Kidney (tissue), 14 donors: Measurements from ENCODE around the gene KCNQ1. TPM values are rescaled to one million over a fixed set of nuclear protein-coding genes. Genes with fewer than 3 reads are reported as not detected.

Source experiments
- DNase-seq, 5 donors: peaks; one replicate each; pipeline ENCODE4 v3.0.0-alpha.2; 2013 to 2020
- FAIRE-seq: peaks from 2 replicates; lab custom pipeline; 2012; peaks lifted over from hg19 to GRCh38; lab: Jason Lieb, UNC
- H3K27ac ChIP-seq, 2 donors: one replicate each; pipeline ENCODE4 v1.7.0; 2013; ENCODE audit warnings: low read depth in 2 of 2, low read length in 2 of 2, inconsistent platforms in 1 of 2
- H3K27me3 ChIP-seq: one replicate; pipeline ENCODE4 v1.7.1; 2013; ENCODE audit warnings: low read length, inconsistent platforms; ENCODE audit not compliant: control insufficient read depth, insufficient read depth
- H3K36me3 ChIP-seq, 3 donors: one replicate each; pipeline versions ENCODE4 v1.7.0 to v1.7.1; 2013; ENCODE audit warnings: low read length in 3 of 3, control low read depth in 1 of 3, inconsistent platforms in 1 of 3; ENCODE audit not compliant: insufficient read depth in 3 of 3, control insufficient read depth in 2 of 3
- H3K4me1 ChIP-seq, 3 donors: one replicate each; pipeline versions ENCODE4 v1.7.0 to v1.7.1; 2013; ENCODE audit warnings: low read length in 3 of 3, inconsistent platforms in 1 of 3, low read depth in 1 of 3; ENCODE audit not compliant: control insufficient read depth in 2 of 3, insufficient read depth in 2 of 3
- H3K4me3 ChIP-seq, 3 donors: one replicate each; pipeline versions ENCODE4 v1.7.0 to v1.8.1; 2013; ENCODE audit warnings: low read length in 3 of 3, control low read depth in 1 of 3, inconsistent platforms in 1 of 3
- H3K9ac ChIP-seq, 3 donors: one replicate each; pipeline versions ENCODE4 v1.7.0 to v1.7.1; 2013; ENCODE audit warnings: low read length in 3 of 3, control low read depth in 1 of 3, inconsistent platforms in 1 of 3
- H3K9me3 ChIP-seq, 3 donors: one replicate each; pipeline versions ENCODE4 v1.7.0 to v1.7.1; 2013; ENCODE audit warnings: low read length in 3 of 3, control low read depth in 1 of 3, inconsistent platforms in 1 of 3; ENCODE audit not compliant: control insufficient read depth in 2 of 3, insufficient read depth in 1 of 3
- CTCF ChIP-seq: IDR thresholded peaks from 3 replicates; pipeline ENCODE4 v1.5.1; 2012; ENCODE audit warnings: mild to moderate bottlenecking, moderate library complexity, borderline replicate concordance; ENCODE audit not compliant: insufficient read depth; ENCODE audit errors: extremely low read depth
- intact Hi-C: fragments of 100-400 bp; cut with DNase I; formaldehyde crosslinking; loops from one replicate; pipeline ENCODE4 v1.11.1; 2022
- polyA plus RNA-seq: library from polyadenylated mRNA; stranded (reverse); fragments of 350-450 nt; fragmentation: Illumina TruSeq; extraction: RNeasy Lipid Tissue Mini Kit (QIAGEN cat#74804); gene quantifications from one replicate; pipeline ENCODE4 v1.2.3, GENCODE V29; 2014; ENCODE audit warnings: low read depth, low replicate concordance; ENCODE audit not compliant: insufficient read depth
- total RNA-seq: library from RNA; stranded (reverse); fragmentation: NEBNext Ultra II Directional; extraction: Animal tissue kit (Norgen Biotek cat#: 25700); gene quantifications from one replicate; pipeline ENCODE4 v1.2.1, GENCODE V29; 2021
- donor health status: control.
- donor health status: control.
- donor health status: control.
- donor health status: control.
- donor health status: control.
- donor health status: DM: yes; HTN: yes; CAD: no.
- donor health status: Normal renal cell carcinoma (clear cell type).

KCNQ1 gene
- total and polyA plus RNA-seq, 2 donors from 2014 or later: 45.5 to 49.4 TPM

- H3K9me3 ChIP-seq: no peaks in the 10 kb centered on the region
- no peak overlapping the region for H3K4me3 ChIP-seq
- no peak overlapping the region for H3K9ac ChIP-seq
- no peaks in the 10 kb centered on the region for H3K36me3 ChIP-seq
- peaks cover 0 to 4% (median 0%) of the 10 kb centered on the region in 3 donors for H3K4me1 ChIP-seq
- H3K27ac ChIP-seq: no peak overlapping the region
- DNase-seq (peak in 1 of 5 donors; percentile 58), FAIRE-seq (no peak)
- intact Hi-C loops: no loop called here
- peaks cover 12% of the 10 kb centered on the region for H3K27me3 ChIP-seq
- no peak for TF ChIP-seq CTCF
These were observed 423.1 kb downstream of the KCNQ1 start for GRCh38 chr11:2867722-2868505.

- Histone ChIP-seq H3K27ac (no peak overlapping the region), H3K36me3 (no peaks in the 10 kb centered on the region), H3K9ac (no peak overlapping the region), H3K9me3 (no peaks in the 10 kb centered on the region), H3K4me1 (peaks cover 0 to 4% (median 0%) of the 10 kb centered on the region in 3 donors), H3K4me3 (no peak overlapping the region), H3K27me3 (peaks cover 12% of the 10 kb centered on the region)
- intact Hi-C loops: no loop called here
- FAIRE-seq (no peak), DNase-seq (peak in 1 of 5 donors; percentile 69)
- no peak for TF ChIP-seq CTCF
These were observed 423.8 kb downstream of the KCNQ1 start for GRCh38 chr11:2868506-2869133.

GRCh38 chr11:2869134-2869526 lies 424.3 kb downstream of the KCNQ1 start:
- Histone ChIP-seq H3K4me1 (peaks cover 0 to 4% (median 0%) of the 10 kb centered on the region in 3 donors), H3K27me3 (peaks cover 12% of the 10 kb centered on the region), H3K27ac (no peak overlapping the region), H3K36me3 (no peaks in the 10 kb centered on the region), H3K9ac (no peak overlapping the region), H3K4me3 (no peak overlapping the region), H3K9me3 (no peaks in the 10 kb centered on the region)
- DNase-seq: no peak
- intact Hi-C loops: no loop called here
- TF ChIP-seq CTCF: no peak
- no peak for FAIRE-seq
